NCI-H524 (cell line): ENCODE data around the gene MPO.

ENCODE experiments used
- DNase-seq, 2 experiments: peaks; one replicate each; lab custom pipeline; 2025; lab: John Stamatoyannopoulos, UW

MPO gene

GRCh38 chr17:58319173-58320162 is 38.7 kb upstream of the MPO start:
- no peak for DNase-seq

GRCh38 chr17:58318627-58319172 is 38.0 kb upstream of the MPO start:
- DNase-seq = no peak

DNA sequence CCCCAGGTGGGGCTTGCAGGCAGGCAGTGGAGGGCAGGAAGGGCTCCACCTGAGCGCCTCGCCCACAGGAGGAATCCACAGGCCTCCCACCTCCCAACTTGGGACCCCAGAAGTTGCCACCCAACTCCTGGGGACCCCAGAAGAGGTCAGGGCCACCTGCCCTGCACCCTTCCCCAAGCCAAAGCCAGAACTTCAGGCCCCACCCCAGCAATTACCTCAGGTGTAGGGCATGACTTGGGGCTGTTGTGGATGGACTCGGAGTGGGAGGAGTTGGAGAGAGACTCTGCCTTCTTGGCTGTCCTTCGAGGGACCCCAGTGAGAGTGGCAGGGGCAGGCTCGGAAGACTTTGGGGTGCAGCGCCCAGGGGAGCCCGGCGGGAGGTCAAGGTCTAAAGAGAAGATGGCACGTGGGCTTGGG is 37.3 kb upstream of the MPO start:
- DNase-seq = no peak

- peak; percentile 66 to 78 for DNase-seq
These were observed 36.8 kb upstream of the MPO start for GRCh38 chr17:58317421-58318064.

- DNase-seq = no peak
These were observed 35.7 kb upstream of the MPO start for GRCh38 chr17:58316260-58316960.

- no peak for DNase-seq
These were observed 35.0 kb upstream of the MPO start for GRCh38 chr17:58315750-58316149.

GRCh38 chr17:58315281-58315711 is 34.6 kb upstream of the MPO start:
- DNase-seq = no peak

DNA sequence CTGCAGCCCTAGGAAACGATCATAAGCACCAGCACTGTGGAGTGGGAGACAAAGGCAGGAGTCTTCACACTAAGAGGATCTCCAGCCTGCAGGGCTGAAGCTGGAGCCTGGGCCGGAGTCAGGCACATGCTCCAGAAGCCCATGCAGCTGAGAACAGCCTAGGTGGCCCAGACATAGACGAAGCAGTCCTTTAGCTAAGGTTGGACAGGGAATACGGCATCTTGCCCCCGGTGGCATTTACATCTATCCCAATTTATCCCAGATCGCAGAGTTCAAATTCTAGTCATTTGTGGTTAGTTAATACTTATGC is 33.9 kb upstream of the MPO start:
- no peak for DNase-seq

DNA sequence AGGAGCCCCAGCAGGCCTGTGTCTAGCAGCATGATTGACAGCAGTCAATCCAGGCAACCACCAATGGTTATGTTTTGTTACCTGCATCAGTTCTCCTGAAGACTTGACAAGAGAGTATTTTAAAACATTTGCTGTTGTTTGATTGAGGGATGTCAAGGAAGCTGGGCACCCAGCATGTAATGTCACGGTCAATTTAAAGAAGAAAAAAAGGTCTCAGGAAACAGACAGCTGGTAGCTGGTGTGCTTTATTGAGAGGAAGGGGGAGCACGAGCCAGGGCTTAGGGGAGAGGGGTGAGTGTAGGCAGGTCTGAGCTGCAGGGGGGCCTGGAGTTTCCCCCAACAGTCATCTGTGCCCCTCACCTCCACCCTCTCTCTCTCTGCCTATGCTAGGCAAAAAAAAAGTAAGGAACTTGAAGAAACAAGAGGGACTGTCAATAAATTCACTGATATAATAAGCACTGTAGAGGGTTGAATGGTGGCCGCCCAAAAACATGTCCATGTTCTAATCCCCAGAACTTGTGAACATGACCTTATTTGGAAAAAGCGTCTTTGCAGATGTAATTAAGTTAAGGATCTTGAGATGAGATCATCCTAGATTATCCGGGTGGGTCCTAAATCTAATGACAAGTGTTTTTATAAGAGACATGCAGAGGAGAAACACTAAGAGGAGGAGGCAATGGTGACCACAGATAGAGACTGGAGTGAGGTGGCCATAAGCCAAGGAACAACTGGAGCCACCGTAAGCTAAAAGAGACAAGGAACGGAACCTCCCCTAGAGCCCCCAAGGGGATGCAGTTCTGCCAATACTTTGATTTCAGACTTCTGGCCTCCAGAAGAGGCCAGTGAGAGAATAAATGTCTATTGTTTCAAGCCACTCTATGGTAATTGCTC is 33.3 kb upstream of the MPO start:
- DNase-seq = peak; percentile 79 to 87

- DNase-seq = peak in 1 of 2 experiments; percentile 50
These were observed 32.1 kb upstream of the MPO start for GRCh38 chr17:58312829-58313228.

DNA sequence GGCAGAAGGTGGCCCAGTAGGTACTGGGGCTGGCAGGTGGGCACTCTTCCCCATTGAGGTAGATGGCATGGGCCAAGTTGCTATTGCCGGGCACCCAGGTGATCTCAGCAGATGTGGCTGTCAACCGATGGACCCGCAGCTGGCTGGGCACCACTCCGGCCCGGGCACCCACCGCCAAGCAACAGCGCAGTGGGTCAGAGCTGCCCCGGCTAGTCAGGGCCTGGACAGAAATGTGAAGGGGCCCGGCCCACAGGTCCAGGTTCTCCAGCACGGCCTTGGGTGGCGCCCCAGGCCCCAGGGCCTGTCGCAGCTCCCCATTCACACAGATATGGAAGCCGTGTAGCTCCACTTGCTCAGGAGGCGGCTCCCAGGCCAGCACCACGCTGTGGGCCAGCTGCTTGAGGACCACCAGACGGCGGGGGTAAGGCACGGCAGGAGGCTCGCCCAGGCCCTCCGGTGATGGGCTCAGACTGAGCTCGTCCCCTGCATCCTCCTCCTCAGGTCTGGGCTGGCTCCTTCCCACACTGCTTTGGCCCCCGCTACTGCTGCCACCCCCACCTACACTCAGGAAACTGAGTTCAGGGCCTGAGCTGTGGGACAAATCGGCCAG is 31.4 kb upstream of the MPO start:
- peak in 1 of 2 experiments; percentile 20 for DNase-seq

GRCh38 chr17:58311429-58311894 is 30.7 kb upstream of the MPO start:
- DNase-seq = peak in 1 of 2 experiments; percentile 43

DNA sequence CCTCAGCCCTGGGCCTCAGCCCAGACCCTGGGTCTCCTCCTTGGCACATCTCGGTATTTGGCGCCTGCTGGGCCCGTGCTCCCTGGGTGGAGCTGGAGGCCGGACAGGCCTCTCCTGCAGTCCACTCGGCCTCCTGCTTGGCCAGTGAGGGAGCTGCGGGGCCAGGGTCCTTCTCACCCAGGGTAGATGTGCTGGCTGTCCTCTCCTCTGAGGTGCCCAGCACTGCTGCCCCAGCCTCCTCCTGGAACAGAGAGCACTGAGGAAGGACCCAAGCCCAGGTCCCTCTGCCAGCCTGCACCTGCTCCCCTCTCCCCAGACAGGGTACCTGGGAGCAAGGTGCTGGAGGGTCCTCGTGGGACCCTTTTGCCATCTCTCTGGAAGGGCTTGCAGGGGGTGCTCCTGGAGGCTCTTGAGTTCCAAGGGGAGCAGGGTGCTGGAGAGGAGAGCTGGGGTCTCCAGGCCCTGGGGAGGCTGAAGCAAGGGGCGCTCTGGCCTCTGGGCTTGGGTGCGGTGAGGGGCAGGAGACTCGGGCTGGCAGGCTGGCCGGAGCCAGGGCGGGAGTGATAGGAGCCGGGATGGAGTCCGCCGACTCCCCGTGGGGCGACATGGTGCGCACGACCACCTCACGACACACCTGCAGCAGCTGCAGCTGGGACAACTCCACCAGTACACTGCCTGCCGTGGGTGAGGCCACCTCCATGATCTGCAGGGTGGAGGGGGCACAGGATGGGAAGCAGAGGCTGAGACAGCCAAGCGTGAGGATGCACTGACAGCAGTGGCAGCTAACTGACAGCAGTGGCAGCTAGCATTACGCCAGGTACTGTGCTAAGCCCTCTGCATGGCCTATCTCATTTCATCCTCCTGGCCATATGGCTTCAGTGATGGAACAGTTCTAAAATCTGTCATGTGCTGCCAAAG is 30.0 kb upstream of the MPO start:
- peak; percentile 83 to 95 for DNase-seq

GRCh38 chr17:58309918-58310259 is 29.2 kb upstream of the MPO start:
- no peak for DNase-seq

DNA sequence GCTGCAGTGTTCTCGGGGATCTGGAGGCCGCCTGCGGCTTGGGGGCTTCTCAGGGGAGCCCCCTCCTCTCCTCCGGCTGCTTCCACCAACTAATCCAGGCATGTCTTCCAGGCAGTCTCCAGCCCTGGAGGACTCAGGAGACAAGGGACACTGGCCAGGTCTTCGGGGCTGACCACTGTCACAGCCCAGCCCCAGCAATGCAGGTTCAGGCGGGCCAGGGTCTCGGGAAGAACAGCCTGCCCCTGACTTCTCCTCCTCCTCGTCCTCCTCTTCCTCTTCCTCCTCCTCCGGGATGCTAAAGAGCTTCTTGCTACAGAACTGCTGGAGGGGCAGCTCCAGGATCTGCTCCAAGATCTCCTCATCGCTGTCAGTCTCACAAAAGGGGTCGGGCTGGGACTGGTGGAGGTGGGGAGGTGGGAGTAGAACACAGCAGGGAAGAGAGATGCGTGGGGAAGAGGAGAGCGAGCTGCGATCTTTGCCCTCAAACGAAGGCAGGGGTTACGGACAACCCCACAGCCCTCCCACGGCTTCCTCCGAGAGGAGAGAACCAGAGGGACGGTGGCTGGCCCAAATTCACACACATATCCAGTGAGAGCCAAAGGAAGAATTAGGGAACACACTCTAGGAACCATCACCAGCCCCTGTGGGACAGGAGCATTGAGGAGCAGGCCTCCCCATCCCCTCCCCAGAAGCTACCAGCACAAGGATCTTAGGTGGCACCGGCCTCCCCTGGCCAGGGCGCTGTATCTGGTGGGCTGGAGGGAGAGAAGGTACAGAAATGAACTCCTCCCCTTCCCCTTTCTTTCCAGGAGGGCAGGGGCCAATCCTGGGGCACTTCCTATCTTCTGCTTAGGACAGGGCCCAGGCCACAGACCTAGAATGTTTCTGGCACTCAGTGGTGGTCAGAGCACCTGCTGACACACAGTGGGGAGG is 28.5 kb upstream of the MPO start:
- no peak for DNase-seq

DNA sequence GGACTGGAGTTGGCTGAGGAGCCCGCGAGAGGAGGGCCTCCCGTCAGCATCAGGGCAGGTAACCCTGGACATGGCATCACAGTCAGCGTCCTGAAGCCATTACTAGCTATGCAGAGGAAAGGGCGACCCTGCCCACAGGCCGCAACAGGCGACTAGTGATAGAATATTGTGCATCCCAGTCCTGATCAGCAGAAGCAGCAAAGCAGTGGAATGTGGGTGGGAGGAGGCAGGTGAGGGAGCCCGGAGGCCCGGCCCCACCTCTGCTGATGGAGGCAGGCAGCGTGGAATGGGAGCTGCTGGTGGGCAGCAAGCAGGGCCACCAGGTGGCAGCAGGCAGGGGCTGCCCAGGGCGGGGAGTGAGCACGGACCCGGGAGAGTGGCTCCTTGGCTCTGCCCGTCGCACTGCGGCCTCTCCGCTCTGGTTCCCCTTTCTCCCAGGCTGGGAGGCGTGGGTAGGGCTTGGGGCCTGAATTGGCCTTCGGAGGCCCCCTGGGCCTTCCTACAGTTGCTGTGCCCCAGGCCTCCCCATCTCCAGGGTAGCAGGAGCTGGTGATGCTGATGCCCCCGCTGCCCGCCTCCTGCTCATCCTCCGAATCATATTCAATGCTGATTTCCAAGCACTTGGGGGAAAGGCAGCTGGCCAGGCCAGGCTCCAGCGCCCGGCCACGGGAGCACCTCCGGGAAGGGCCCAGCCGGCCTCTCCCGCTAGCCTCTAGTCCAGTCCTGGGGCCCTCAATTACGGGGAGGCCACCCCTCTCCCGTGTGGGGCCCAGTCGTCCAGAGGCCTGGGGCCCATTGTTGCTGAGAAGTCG is 27.6 kb upstream of the MPO start:
- DNase-seq = no peak

- DNase-seq = no peak
These were observed 26.9 kb upstream of the MPO start for GRCh38 chr17:58307468-58308172.
